ENCODE measurements around the gene CENPC.
A peak's percentile ranks its signal among the peaks of the same experiment; 100 is the strongest.
"Not testable (repeated sequence)": the region's sequence is repeated elsewhere in the genome, so short reads cannot be mapped to it uniquely, and the experiment has no call there.

The CENPC gene

GRCh38 chr4:67550857-67551256 lies 5.6 kb upstream of the CENPC start:
- DNase-seq, result no peak

GRCh38 chr4:67550451-67550850 lies 5.1 kb upstream of the CENPC start:
- DNase-seq, result no peak

- peak; percentile 84 for DNase-seq
Observed at GRCh38 chr4:67549123-67549522, 3.8 kb upstream of the CENPC start.

GRCh38 chr4:67546971-67547370 lies 1.7 kb upstream of the CENPC start:
- no peak for DNase-seq

GRCh38 chr4:67546004-67546356 lies 677 bp upstream of the CENPC start:
- peak; percentile 44 for DNase-seq

- DNase-seq, result no peak
Observed at GRCh38 chr4:67542076-67542475, 3.2 kb downstream of the CENPC start.

- DNase-seq, result no peak
Observed at GRCh38 chr4:67539830-67540229, 5.5 kb downstream of the CENPC start.

GRCh38 chr4:67535280-67535840 lies 9.9 kb downstream of the CENPC start:
- DNase-seq, result no peak

GRCh38 chr4:67533112-67533511 lies 12.2 kb downstream of the CENPC start:
- DNase-seq, result no peak

- not testable (repeated sequence) for DNase-seq
Observed at GRCh38 chr4:67532397-67532796, 12.9 kb downstream of the CENPC start.

- DNase-seq, result no peak
Observed at GRCh38 chr4:67531379-67531962, 13.8 kb downstream of the CENPC start.

- not testable (repeated sequence) for DNase-seq
Observed at GRCh38 chr4:67524140-67524539, 21.2 kb downstream of the CENPC start.

GRCh38 chr4:67522851-67523671 lies 22.2 kb downstream of the CENPC start:
- peak; percentile 97 for DNase-seq

GRCh38 chr4:67522230-67522629 lies 23.1 kb downstream of the CENPC start:
- DNase-seq, result no peak

GRCh38 chr4:67521506-67521905 lies 23.8 kb downstream of the CENPC start:
- no peak for DNase-seq

- no peak for DNase-seq
Observed at GRCh38 chr4:67520141-67520540, 25.2 kb downstream of the CENPC start.

GRCh38 chr4:67512501-67512900 lies 32.8 kb downstream of the CENPC start:
- peak; percentile 31 for DNase-seq

GRCh38 chr4:67500373-67500772 lies 44.9 kb downstream of the CENPC start:
- no peak for DNase-seq

- DNase-seq, result no peak
Observed at GRCh38 chr4:67499799-67500198, 45.5 kb downstream of the CENPC start.

- DNase-seq, result peak; percentile 13
Observed at GRCh38 chr4:67483868-67484602, 61.3 kb downstream of the CENPC start.

- no peak for DNase-seq
Observed at GRCh38 chr4:67480810-67481209, 64.5 kb downstream of the CENPC start.

- DNase-seq, result no peak
Observed at GRCh38 chr4:67475155-67475554, 70.1 kb downstream of the CENPC start.

- no peak for DNase-seq
Observed at GRCh38 chr4:67470871-67471270, 74.4 kb downstream of the CENPC start.

GRCh38 chr4:67468830-67469229 lies 76.5 kb downstream of the CENPC start:
- peak; percentile 18 for DNase-seq

Measured in hematopoietic multipotent progenitor cell treated with erythropoietin and hydrocortisone succinate and interleukin-3 and kit ligand, for 6 days (in vitro differentiated cells).